NCI-H2227 (cell line): ENCODE data around the gene PIAS3.
"Not testable (repeated sequence)": the region's sequence is repeated elsewhere in the genome, so short reads cannot be mapped to it uniquely, and the experiment has no call there.

Experiments
- DNase-seq: peaks from one replicate; lab custom pipeline; 2025; ENCODE audit not compliant: unreplicated experiment; lab: John Stamatoyannopoulos, UW

PIAS3 gene

GRCh38 chr1:145877923-145878486 is 19.1 kb upstream of the PIAS3 start:
- DNase-seq: no peak

- no peak for DNase-seq
Measured at GRCh38 chr1:145874646-145875045, 15.8 kb upstream of the PIAS3 start.

GRCh38 chr1:145871994-145872924 is 13.4 kb upstream of the PIAS3 start:
- no peak for DNase-seq

DNA sequence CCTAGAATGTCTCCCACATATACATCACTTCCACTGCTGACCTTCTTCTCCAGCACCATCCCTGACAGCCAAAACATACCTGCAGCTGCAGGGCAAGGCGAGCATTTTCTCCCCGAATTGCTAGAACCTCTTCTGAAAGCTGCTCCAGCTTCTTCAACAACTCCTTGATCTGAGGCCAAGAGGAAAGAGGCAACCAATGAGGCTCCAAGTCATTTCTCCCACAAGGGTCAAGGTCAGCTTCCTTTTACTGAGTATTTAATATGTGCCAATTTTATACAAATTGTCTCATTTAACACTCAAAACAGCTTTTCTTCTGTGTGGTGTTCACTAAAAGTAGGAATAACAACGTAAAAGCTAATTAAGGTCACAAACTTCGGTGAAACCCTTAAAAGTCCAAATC is 9.4 kb upstream of the PIAS3 start:
- DNase-seq: no peak

DNA sequence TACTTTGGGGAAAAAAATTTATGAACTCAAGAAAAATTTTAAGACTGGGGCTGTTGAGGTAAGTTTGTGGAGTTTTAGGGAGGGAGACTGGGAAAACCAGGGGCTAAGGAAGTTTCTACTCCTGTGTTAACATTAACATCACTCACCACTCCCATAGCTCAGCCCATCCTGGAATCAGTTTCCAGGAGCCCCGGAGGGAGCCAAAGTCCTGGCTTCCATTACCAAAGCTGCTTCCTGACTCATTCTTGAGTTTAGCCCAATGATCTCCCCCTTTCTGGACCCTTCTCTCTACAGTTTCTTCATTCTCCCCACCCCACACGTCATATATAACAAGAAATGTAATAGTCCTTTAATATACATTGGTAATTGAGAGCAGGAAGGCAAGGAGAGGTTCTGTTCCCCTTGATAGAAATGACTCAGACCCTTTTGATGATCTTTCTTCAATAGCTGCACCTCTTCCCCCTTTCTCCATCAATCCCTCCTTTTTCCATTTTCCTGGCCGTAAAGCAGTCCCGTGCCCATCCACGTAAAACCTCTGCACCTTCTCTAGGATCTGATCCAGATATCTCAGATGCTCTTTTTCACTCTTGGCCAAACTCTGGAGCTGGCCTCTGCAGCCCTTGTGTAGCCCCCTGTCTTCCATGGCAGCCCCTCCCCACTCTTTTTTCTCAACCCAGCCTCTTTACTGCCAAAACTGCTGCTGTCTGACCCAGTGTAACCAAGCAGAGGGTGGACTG is 4.6 kb upstream of the PIAS3 start:
- DNase-seq: no peak

DNA sequence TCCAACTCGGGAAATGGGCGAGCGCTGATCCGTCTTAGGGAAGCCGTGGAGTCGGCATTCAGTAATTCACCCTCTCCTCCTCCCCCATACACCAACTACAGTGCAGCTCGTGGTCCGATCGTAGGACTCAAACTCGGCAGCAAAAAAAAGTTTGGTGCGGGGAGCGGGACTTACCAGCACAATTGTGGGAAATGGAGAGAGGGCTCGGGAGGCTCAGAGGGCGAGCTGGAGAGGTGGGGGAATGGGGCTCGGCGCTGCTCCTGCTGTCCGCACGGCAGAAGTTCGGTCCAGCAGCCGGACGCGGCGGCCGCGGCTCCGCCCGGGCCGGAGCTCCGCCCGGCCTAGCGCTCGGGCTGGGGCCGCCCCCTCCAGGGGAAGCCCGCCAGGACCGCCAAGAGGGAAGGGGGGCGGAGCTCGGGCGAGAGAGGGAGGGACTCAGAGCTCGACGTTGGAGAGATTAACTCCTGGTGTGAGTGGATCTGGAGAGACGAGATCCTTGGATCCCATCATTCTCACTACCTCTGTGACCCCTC is 676 bp upstream of the PIAS3 start:
- peak; percentile 93 for DNase-seq

DNA sequence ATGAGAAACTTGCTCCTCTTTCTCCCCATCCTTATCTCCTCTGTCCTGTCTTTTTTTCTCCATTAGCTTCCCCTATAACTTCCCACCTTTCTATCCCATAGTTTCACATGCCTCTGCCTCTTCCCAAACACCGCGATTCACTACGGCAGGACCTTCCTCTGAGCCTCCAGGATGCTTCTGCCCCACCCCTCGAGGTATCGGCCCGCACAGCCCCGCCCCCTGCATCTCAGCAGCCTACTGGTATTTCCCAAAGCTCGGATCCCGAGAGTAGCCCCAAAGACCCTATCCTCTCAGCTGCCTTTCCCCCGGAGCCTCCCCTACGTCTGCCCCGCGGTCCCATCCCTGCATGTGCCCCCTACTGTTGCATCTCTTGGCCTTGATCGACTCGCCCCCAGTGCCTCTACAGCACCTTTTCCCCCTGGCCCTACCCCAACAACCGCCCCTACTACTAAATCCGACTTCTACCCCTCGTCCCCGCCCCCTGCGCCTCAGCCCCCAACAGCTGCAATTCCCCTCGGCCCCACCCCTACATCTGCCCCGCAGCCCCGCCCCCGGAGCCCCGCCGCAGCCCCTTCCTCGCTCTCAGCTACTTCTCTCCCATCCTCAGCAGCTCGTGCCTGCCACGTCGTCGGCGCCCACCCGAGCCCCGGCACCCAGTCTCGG is 512 bp downstream of the PIAS3 start:
- peak; percentile 87 for DNase-seq

DNA sequence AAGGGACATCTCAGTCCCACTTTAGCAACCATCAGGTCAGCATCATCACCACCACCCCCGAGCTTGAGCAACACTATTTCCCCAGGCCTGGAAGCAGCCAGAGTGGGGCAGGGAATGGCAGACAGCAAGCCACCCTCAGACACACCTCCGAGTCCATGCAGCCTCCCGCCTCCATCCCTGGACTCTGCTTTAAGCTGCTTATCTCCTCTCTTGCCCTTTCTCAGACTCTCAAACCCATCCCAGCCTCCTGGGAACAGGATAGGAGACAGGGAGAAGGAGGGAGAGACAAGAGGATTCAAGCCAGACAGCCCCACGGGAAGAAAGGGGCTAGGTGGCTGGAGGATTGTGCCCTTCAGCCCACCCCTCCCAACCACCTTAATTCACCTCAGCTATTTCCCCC is 1.7 kb downstream of the PIAS3 start:
- DNase-seq: no peak

- DNase-seq: no peak
Measured at GRCh38 chr1:145855426-145855948, 3.4 kb downstream of the PIAS3 start.

- no peak for DNase-seq
Measured at GRCh38 chr1:145849356-145850160, 9.3 kb downstream of the PIAS3 start.

DNA sequence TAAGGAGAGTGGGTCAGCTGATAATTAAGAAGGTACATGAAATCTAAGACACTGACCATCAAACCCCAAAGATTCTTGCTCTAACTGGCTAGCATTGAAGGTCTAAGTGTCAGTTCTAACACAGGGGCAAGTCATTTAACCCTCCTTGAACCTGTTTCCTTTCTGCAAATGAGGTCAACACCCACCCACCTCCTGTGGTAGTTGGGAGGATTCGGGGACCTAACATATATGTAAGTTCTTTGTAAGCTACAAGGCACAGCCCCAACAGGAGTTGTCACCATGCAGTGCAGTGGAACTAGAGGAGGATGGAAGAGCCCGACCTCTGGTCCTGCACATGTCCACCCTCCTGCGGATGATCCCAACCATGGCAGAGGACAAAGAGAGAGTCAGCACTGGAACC is 11.1 kb downstream of the PIAS3 start:
- DNase-seq: no peak

GRCh38 chr1:145846201-145846612 is 12.7 kb downstream of the PIAS3 start:
- DNase-seq: peak; percentile 64

GRCh38 chr1:145845514-145846161 is 13.2 kb downstream of the PIAS3 start, which contains the start of gene NUDT17:
NUDT17 (plus strand) TSS chr1:145845630; CDS start chr1:145845641, 11 bp downstream.
- peak; percentile 88 for DNase-seq

DNA sequence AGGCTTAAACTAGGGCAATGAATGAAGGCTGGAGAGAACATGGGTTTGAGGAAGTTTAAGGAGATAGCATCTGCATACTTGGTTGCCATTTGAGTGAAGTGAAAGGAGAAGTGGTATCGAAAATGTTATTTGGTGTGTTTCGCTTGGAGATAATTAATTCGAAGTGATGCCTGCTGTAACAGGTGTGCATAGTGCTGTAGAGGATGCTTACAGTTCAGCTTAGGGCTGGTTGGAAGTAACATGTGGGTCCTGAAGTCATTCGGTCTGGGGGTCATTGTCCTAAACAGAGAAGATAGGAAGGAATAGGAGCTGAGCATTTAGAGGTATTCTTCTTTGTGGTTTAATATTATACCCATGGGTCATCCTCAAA is 13.8 kb downstream of the PIAS3 start:
- no peak for DNase-seq

GRCh38 chr1:145843031-145843430 is 15.8 kb downstream of the PIAS3 start:
- no peak for DNase-seq

GRCh38 chr1:145837656-145838055 is 21.2 kb downstream of the PIAS3 start:
- no peak for DNase-seq

DNA sequence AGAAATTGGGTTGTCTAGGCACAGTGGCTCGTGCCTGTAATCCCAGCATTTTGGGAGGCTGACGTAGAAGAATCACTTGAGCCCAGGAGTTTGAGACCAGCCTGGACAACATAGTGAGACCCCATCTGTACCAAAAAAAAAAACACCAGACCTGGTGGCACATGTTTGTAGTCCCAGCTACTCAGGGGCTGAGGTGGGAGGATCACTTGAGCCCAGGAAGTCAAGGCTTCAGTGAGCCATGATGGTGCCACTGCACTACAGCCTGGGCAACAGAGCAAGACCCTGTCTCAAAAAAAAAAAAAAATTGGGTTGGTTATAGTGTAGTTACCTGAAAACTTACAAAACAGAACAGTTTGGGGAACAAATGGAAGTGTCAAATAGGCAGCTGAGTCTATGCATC is 28.1 kb downstream of the PIAS3 start:
- DNase-seq: not testable (repeated sequence)

DNA sequence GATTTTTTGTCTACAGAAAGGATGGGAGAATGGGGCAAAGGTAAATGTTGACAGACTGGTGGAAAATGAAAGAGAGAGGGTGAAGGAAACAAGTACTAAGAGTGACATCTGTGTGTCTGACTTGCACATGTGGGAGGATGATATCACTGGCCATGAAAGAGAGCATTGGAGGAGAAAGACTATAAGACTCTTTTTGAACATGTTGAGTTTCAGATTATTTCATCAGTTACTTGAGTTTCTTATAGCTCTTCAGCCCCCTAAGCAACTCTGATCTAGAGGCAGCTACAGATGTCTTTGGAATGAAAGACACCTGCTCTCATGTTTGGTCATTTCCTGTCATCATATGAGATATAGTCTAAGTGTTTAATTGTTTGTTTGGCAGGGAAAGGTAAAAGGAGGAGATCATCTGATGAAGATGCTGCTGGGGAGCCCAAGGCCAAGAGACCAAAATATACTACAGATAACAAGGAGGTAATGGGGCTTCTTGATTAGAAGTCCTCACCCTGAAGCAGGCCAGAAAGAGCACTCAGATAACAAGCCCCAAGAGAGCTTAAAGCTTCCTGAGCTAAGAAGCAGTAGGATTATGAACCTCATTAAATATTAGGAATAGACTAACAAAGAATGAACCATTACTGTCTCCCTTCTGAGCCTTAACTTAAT is 30.4 kb downstream of the PIAS3 start:
- DNase-seq: no peak

GRCh38 chr1:145827966-145828365 is 30.9 kb downstream of the PIAS3 start:
- no peak for DNase-seq
